ENCODE results near the gene CHD1L.

DNA sequence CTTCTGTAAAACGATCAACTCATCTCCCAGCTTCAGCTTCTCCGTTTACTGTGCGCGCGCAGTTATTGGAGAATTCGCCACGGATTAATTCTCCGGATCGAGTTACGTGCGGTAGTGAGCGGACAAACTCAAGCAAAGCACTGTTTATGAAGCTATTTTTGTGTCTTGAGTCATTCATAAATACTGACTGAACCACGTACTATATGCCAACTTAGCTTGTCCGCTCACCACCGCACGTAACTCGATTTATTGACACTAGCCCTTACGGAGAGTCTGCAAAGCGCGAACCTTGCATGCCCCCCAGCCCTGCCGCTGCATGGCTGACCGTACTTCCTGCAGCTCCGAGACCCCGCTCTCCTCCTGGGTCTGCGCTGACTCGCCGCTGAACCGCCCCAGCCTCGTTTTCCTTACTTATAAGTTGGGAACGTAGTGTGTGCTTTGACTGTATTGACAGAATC, 773 bp downstream of the CHD1L start:
- TF ChIP-seq, protein P1, sequence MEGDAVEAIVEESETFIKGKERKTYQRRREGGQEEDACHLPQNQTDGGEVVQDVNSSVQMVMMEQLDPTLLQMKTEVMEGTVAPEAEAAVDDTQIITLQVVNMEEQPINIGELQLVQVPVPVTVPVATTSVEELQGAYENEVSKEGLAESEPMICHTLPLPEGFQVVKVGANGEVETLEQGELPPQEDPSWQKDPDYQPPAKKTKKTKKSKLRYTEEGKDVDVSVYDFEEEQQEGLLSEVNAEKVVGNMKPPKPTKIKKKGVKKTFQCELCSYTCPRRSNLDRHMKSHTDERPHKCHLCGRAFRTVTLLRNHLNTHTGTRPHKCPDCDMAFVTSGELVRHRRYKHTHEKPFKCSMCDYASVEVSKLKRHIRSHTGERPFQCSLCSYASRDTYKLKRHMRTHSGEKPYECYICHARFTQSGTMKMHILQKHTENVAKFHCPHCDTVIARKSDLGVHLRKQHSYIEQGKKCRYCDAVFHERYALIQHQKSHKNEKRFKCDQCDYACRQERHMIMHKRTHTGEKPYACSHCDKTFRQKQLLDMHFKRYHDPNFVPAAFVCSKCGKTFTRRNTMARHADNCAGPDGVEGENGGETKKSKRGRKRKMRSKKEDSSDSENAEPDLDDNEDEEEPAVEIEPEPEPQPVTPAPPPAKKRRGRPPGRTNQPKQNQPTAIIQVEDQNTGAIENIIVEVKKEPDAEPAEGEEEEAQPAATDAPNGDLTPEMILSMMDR (IDR thresholded peaks at IDR 0.05), result no peak
- TF ChIP-seq POLR2A (IDR thresholded peaks at IDR 0.05) (no peak), EP300 (IDR thresholded peaks at IDR 0.05) (no peak), POLR2AphosphoS5 (IDR thresholded peaks at IDR 0.05) (no peak)

Measured in stomach (tissue), 4 donors.